ENCODE data around the gene TMTC1. TPM values are rescaled to one million over a fixed set of nuclear protein-coding genes. Genes with fewer than 3 reads are reported as not detected.

TMTC1 gene
- total RNA-seq, 4 donors from 2014 or later: 20.5 to 80.6 (median 67.1) TPM

- TF ChIP-seq CTCF (IDR thresholded peaks at IDR 0.05): no peak
- TF ChIP-seq POLR2A (IDR thresholded peaks at IDR 0.05): no peak
- DNase-seq: no peak
- Histone ChIP-seq H3K27me3 (no peaks in the 10 kb centered on the region), H3K4me3 (no peak overlapping the region), H3K4me1 (peaks cover 0 to 5% of the 10 kb centered on the region in 2 donors), H3K36me3 (no peaks in the 10 kb centered on the region), H3K9me3 (no peaks in the 10 kb centered on the region), H3K27ac (no peak overlapping the region)
- intact Hi-C loops (cut with DNase I; ENCODE audit: low total_unique reads): no loop called here
Measured at GRCh38 chr12:29735604-29736003, 48.1 kb downstream of the TMTC1 start.

GRCh38 chr12:29734734-29735133 is 49.0 kb downstream of the TMTC1 start:
- Histone ChIP-seq H3K27ac (no peak overlapping the region), H3K27me3 (no peaks in the 10 kb centered on the region), H3K36me3 (no peaks in the 10 kb centered on the region), H3K4me1 (peaks cover 0 to 5% of the 10 kb centered on the region in 2 donors), H3K4me3 (no peak overlapping the region), H3K9me3 (no peaks in the 10 kb centered on the region)
- intact Hi-C loops (cut with DNase I; ENCODE audit: low total_unique reads): no loop called here
- DNase-seq: no peak
- no peak for TF ChIP-seq POLR2A (IDR thresholded peaks at IDR 0.05)
- no peak for TF ChIP-seq CTCF (IDR thresholded peaks at IDR 0.05)

- H3K36me3 ChIP-seq: no peaks in the 10 kb centered on the region
- no peak for DNase-seq
- peaks cover 0 to 5% of the 10 kb centered on the region in 2 donors for H3K4me1 ChIP-seq
- H3K27ac ChIP-seq: no peak overlapping the region
- H3K4me3 ChIP-seq: no peak overlapping the region
- H3K9me3 ChIP-seq: no peaks in the 10 kb centered on the region
- TF ChIP-seq CTCF (IDR thresholded peaks at IDR 0.05): no peak
- no peaks in the 10 kb centered on the region for H3K27me3 ChIP-seq
- intact Hi-C loops (cut with DNase I; ENCODE audit: low total_unique reads): no loop called here
Measured at GRCh38 chr12:29734305-29734704, 49.4 kb downstream of the TMTC1 start.

- H3K27ac ChIP-seq: no peak overlapping the region
- H3K36me3 ChIP-seq: no peaks in the 10 kb centered on the region
- no peak for DNase-seq
- intact Hi-C loops (cut with DNase I; ENCODE audit: low total_unique reads): no loop called here
- no peak for TF ChIP-seq CTCF (IDR thresholded peaks at IDR 0.05)
- H3K9me3 ChIP-seq: no peaks in the 10 kb centered on the region
- H3K4me3 ChIP-seq: no peak overlapping the region
- H3K4me1 ChIP-seq: peaks cover 0 to 5% of the 10 kb centered on the region in 2 donors
- H3K27me3 ChIP-seq: no peaks in the 10 kb centered on the region
Measured at GRCh38 chr12:29733501-29733900, 50.2 kb downstream of the TMTC1 start.

- H3K9me3 ChIP-seq: no peaks in the 10 kb centered on the region
- H3K27me3 ChIP-seq: no peaks in the 10 kb centered on the region
- no peak overlapping the region for H3K27ac ChIP-seq
- TF ChIP-seq CTCF (IDR thresholded peaks at IDR 0.05) (no peak), POLR2A (IDR thresholded peaks at IDR 0.05) (no peak)
- peaks cover 0 to 2% of the 10 kb centered on the region in 2 donors for H3K4me1 ChIP-seq
- no peak overlapping the region for H3K4me3 ChIP-seq
- intact Hi-C loops (cut with DNase I; ENCODE audit: low total_unique reads): no loop called here
- no peak for DNase-seq
- no peaks in the 10 kb centered on the region for H3K36me3 ChIP-seq
Measured at GRCh38 chr12:29733060-29733459, 50.7 kb downstream of the TMTC1 start.

Data from uterus (tissue), 4 donors.